DND-41 (cell line): ENCODE results near the gene LRRC27.

ENCODE experiments used
- CTCF ChIP-seq: IDR thresholded peaks from 2 replicates; pipeline ENCODE4 v1.5.1; 2012; ENCODE audit warnings: borderline replicate concordance, low read length, moderate library complexity, mild to moderate bottlenecking; ENCODE audit not compliant: poor library complexity, severe bottlenecking; ENCODE audit errors: extremely low read depth
- EZH2 ChIP-seq: IDR thresholded peaks from 3 replicates; pipeline ENCODE4 v1.6.1; 2012; ENCODE audit warnings: borderline replicate concordance, low read depth, mild to moderate bottlenecking, moderate library complexity, low read length, inconsistent platforms; ENCODE audit not compliant: severe bottlenecking

- TF ChIP-seq CTCF (no peak), EZH2 (no peak)
Observed at GRCh38 chr10:132356621-132357195, 24.7 kb downstream of the LRRC27 start.
